ENCODE data around the gene CDK5RAP1. TPM values are rescaled to one million over a fixed set of nuclear protein-coding genes. Genes with fewer than 3 reads are reported as not detected.
A peak's percentile ranks its signal among the peaks of the same experiment; 100 is the strongest.

CDK5RAP1 gene
- total and polyA plus RNA-seq, 12 donors: 16.9 to 42.6 (median 23.3) TPM

- Histone ChIP-seq H3K36me3 (peaks cover 0 to 91% (median 52%) of the 10 kb centered on the region in 9 donors), H3K27ac (no peak overlapping the region), H3K9me3 (no peaks in the 10 kb centered on the region), H3K4me1 (no peaks in the 10 kb centered on the region), H3K4me3 (no peak overlapping the region), H3K27me3 (no peaks in the 10 kb centered on the region)
- whole genome bisulfite sequencing, 2 donors: 81 to 83% methylated on average over 18 of the region's 18 CpGs
- TF ChIP-seq CTCF (IDR thresholded peaks at IDR 0.05): no peak
- DNase-seq (no peak), ATAC-seq (peak in 2 of 8 donors; percentile 11 to 24)
- intact Hi-C loops (cut with DNase I): no loop called here
Observed at GRCh38 chr20:33408716-33409654, 7.7 kb upstream of the CDK5RAP1 start.

GRCh38 chr20:33408313-33408712 lies 7.0 kb upstream of the CDK5RAP1 start:
- DNase-seq (no peak), ATAC-seq (peak in 2 of 8 donors; percentile 5 to 24)
- no peaks in the 10 kb centered on the region for H3K9me3 ChIP-seq
- no peak for TF ChIP-seq CTCF (IDR thresholded peaks at IDR 0.05)
- no peak overlapping the region for H3K4me3 ChIP-seq
- no peak overlapping the region for H3K27ac ChIP-seq
- 89 to 91% methylated on average over 12 of the region's 12 CpGs for WGBS, 2 donors
- peaks cover 0 to 86% (median 52%) of the 10 kb centered on the region in 9 donors for H3K36me3 ChIP-seq
- H3K4me1 ChIP-seq: no peaks in the 10 kb centered on the region
- H3K27me3 ChIP-seq: no peaks in the 10 kb centered on the region
- intact Hi-C loops (cut with DNase I): no loop called here

GRCh38 chr20:33407796-33408195 lies 6.5 kb upstream of the CDK5RAP1 start:
- no peaks in the 10 kb centered on the region for H3K9me3 ChIP-seq
- ATAC-seq (no peak), DNase-seq (no peak)
- no peaks in the 10 kb centered on the region for H3K27me3 ChIP-seq
- TF ChIP-seq CTCF (IDR thresholded peaks at IDR 0.05): no peak
- 45 to 57% methylated on average over 4 of the region's 4 CpGs for WGBS, 2 donors
- intact Hi-C loops (cut with DNase I): no loop called here
- peaks cover 0 to 81% (median 47%) of the 10 kb centered on the region in 9 donors for H3K36me3 ChIP-seq
- H3K27ac ChIP-seq: no peak overlapping the region
- peaks cover 0 to under 1% (median 0%) of the 10 kb centered on the region in 9 donors for H3K4me1 ChIP-seq
- no peak overlapping the region for H3K4me3 ChIP-seq

GRCh38 chr20:33407251-33407650 lies 5.9 kb upstream of the CDK5RAP1 start:
- intact Hi-C loops (cut with DNase I): no loop called here
- Histone ChIP-seq H3K4me3 (no peak overlapping the region), H3K36me3 (peaks cover 0 to 75% (median 42%) of the 10 kb centered on the region in 9 donors), H3K27ac (no peak overlapping the region), H3K27me3 (no peaks in the 10 kb centered on the region), H3K4me1 (peaks cover 0 to 6% (median 2%) of the 10 kb centered on the region in 9 donors), H3K9me3 (no peaks in the 10 kb centered on the region)
- DNase-seq (no peak), ATAC-seq (no peak)
- WGBS, 2 donors: 85 to 91% methylated on average over 1 of the region's 1 CpG
- TF ChIP-seq CTCF (IDR thresholded peaks at IDR 0.05): no peak

Measured in heart right ventricle (tissue), 16 donors.